SJCRH30 (cell line): Measurements from ENCODE around the gene CHD6. TPM values are rescaled to one million over a fixed set of nuclear protein-coding genes. Genes with fewer than 3 reads are reported as not detected.

ENCODE experiments used
- DNase-seq, 2 experiments: peaks; one replicate each; pipeline ENCODE4 v3.0.0-alpha.2; 2015 to 2020
- H3K27ac ChIP-seq: fragments of 250-450 bp; sonication (Bioruptor Pico); 2 replicates; pipeline ENCODE4 v1.5.1; 2020; ENCODE audit warnings: mild to moderate bottlenecking, moderate library complexity
- H3K27me3 ChIP-seq: fragments of 250-450 bp; sonication (Bioruptor Pico); 2 replicates; pipeline ENCODE4 v1.5.1; 2020; ENCODE audit warnings: mild to moderate bottlenecking, moderate library complexity
- H3K36me3 ChIP-seq: fragments of 250-450 bp; sonication (Bioruptor Pico); 2 replicates; pipeline ENCODE4 v1.5.1; 2020; ENCODE audit warnings: mild to moderate bottlenecking, moderate library complexity
- H3K4me1 ChIP-seq: fragments of 250-450 bp; sonication (Bioruptor Pico); 2 replicates; pipeline ENCODE4 v1.5.1; 2020; ENCODE audit warnings: mild to moderate bottlenecking, moderate library complexity
- H3K4me3 ChIP-seq: fragments of 250-450 bp; sonication (Bioruptor Pico); 2 replicates; pipeline ENCODE4 v1.5.1; 2020; ENCODE audit warnings: mild to moderate bottlenecking, moderate library complexity
- H3K9me3 ChIP-seq: fragments of 250-450 bp; sonication (Bioruptor Pico); replicated peaks from 2 replicates; pipeline ENCODE4 v1.5.1; 2020; ENCODE audit warnings: mild to moderate bottlenecking, moderate library complexity
- total RNA-seq: library from RNA; depleted of rRNA; stranded (reverse); fragments of >200 nt; shearing (Covaris generic); gene quantifications from 2 replicates; pipeline ENCODE4 v1.2.3, GENCODE V29; 2014

CHD6 gene
- total RNA-seq, 1 experiment from 2014 or later = 75.4 TPM

DNA sequence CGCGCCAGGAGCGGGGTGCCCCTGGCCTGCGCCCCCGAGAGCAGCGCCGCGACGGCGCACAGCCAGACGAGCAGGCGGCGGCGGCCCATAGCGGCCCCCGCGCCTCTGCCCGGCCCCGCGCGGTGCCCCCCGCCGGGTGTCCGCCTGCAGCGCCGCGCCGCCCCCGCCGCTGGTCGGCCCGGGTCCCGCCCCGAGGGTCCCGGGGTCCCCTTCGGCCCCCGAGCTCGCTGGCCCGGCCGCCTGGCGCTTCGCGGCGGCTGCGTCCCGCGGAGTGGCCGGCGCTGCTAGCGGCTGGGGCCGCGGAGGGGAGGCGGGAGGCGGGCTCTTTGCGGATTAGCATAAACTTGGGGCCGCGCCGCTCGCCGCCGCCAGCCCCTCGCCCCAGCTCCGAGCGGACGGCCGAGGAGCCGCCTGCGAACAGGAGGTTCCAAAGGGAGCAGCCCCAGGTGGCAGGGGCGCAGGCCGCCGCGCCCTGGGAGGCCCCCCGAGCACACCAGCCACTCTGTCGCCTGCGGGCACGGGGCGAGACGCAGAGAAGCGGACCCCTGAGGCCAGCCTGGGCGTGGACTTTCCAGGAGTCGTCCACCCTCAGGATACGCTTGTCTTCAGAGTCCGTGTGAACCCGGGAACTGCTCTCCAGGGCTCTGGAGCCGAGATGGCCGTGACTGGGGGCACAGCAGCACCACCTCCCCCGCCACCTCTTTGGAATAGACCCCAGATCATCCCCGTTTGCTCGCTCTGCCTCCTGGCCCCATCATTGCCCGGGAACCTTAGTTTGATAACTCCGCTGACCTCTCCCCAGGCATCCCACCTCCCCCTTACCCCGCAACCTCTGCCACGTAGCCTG lies 251.4 kb downstream of the CHD6 start, which contains the start of gene EMILIN3:
Gene EMILIN3 (minus strand): TSS at position 273 of the 847 bp plus-strand sequence. CDS start 184 bp downstream, at position 89.
- no peaks in the 10 kb centered on the region for H3K27me3 ChIP-seq
- H3K36me3 ChIP-seq = no peaks in the 10 kb centered on the region
- no peak within 1 kb of the TSS for H3K27ac ChIP-seq
- H3K4me3 ChIP-seq = peak within 1 kb of the TSS; percentile 55
- H3K9me3 ChIP-seq = peaks cover 6% of the 10 kb centered on the region; the same call in 1 of the 2 replicates
- peak in 1 of 2 experiments; percentile 48 for DNase-seq
- peaks cover 12% of the 10 kb centered on the region for H3K4me1 ChIP-seq

DNA sequence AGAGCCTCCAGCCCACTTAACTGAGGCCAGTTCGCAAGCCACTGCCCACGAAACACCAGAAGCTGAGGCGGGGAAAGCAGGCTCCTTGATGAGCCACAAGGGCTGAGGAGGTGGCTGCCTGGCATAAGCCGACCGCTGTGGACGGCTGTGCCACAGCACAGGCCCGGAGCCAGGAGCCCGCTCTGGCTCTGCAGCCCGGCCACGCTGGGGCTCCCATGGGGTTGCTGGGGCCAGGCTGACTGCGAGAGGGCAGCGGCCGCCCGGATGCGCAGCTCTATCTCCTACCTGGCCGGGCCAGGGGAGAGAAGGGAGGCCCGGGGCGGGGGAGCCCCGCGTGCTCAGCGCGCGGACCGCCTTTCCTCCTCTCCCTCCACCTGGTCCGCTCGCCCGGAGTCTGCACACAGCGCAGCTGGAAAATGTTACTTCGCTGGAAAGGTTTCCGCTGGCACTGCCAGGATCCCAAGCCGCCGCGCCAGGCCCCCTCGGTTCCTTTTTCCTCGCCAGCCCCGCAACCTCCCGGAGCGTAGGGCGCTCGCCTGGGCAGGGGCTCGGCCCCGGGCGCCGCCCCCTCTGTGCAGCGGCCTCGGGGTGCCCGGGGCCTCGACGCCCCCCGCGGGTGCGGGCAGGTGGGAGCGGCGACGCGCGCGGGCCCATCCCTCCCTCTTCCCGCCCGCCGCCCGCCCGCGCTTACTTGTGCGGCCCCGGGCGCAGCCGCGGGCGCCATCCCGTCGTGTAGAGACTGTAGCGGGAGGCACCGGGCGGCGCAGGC lies 252.2 kb downstream of the CHD6 start:
- Histone ChIP-seq H3K4me3 (peak overlapping the region; percentile 27; the same call in 1 of the 2 replicates), H3K27ac (no peak overlapping the region)
- DNase-seq = no peak

DNA sequence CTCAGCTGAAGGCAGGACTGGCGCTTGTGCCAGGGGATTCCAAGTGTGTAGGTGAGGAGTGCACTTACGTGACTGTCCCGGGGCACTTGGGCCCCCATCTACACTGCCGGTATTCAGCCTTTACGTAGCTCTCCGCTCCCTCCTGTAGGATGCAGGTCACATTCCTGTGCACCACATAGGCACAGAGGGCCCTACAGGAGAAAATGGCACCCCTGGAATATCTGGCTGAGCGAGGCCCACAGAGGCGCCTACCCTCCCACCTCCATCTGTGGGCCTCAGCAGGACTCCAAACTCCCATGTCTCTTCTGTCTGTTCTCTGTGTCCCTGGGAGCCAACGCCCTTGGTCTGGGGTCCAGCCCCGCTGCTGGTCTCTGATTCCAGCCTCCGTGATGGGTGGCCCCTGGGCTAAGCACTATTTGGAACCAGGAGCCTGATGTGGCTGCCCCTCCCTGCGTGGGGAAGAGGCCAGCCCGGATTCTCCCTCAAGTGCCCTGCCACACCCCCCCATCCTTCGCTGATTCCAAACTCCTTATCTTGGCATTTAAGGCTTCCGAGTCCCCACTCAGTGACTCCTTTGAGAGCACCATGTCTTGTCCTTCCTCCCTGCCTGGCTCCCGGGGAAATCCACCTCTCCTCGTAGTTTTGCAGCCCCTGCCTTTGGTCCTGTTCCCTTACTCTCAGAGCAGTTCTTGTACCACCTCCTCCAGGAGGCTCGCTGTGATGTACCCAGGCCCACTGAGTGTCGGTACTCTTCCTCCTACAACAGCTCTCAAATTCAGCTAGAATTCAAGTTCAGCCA lies 253.0 kb downstream of the CHD6 start:
- no peaks in the 10 kb centered on the region for H3K27me3 ChIP-seq

More for the DNA sequence above, 252.2 kb downstream of the CHD6 start:
- Histone ChIP-seq H3K9me3 (no peaks in the 10 kb centered on the region), H3K27me3 (no peaks in the 10 kb centered on the region), H3K36me3 (no peaks in the 10 kb centered on the region), H3K4me1 (peaks cover 20% of the 10 kb centered on the region)

DNA sequence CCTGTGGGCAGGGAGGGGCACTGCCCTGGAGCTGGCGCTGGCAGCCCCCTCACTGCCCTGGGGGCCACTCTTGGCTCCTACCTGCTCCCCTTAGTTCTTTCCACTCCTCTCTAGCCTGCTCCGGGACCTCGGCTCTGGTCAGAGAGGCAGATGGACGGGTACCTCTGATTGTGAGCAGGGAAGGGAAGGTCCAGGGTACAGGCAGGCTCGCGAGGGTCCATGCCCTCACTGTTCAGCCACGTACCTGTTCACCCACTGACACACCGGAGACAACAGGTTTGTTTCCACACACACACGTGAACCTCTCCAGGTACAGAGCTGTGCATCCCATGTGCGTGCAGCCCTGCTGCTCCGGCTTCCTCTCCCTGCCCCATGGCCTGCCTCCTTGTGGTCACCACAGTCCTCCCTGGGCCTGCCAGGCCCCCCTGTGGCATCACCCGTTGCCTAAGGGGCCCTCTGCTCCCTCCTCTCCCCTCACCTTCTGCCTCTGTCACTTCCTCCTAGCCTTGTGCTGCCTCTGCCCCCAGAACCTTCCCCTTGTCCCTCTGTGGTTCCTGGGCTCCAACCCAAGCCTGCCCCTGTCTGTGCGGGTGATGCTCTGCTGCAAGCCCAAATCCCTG lies 253.8 kb downstream of the CHD6 start:
- Histone ChIP-seq H3K4me1 (peaks cover 37% of the 10 kb centered on the region), H3K27me3 (no peaks in the 10 kb centered on the region), H3K9me3 (no peaks in the 10 kb centered on the region), H3K27ac (no peak overlapping the region), H3K36me3 (no peaks in the 10 kb centered on the region), H3K4me3 (no peak overlapping the region)
- DNase-seq = no peak

More for the DNA sequence above, 253.0 kb downstream of the CHD6 start:
- no peaks in the 10 kb centered on the region for H3K36me3 ChIP-seq
- no peak for DNase-seq
- no peak overlapping the region for H3K4me3 ChIP-seq
- H3K27ac ChIP-seq = no peak overlapping the region
- H3K4me1 ChIP-seq = peaks cover 28% of the 10 kb centered on the region
- H3K9me3 ChIP-seq = no peaks in the 10 kb centered on the region

DNA sequence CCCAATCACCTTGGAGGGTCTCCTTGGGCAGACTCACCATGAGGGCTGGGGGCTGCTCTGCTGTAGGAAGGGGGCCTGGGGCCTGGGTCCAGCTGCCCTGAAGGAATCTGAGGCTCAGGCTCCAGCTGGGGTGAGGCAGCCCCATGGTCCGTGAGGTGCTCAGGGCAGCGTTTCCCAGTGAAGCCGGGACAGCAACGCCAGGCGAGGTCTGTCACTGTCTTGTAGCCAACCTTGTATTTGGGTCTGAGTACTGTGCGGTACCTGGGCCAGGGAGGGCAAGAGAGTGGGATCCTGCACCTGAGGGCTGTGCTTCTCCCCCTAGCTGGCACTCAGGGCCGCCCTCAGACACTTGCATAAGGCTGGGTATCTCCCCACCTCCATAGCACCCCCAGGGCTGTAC lies 254.6 kb downstream of the CHD6 start:
- H3K4me3 ChIP-seq = no peak overlapping the region
- H3K27ac ChIP-seq = no peak overlapping the region
- H3K9me3 ChIP-seq = no peaks in the 10 kb centered on the region
- peaks cover 41% of the 10 kb centered on the region for H3K4me1 ChIP-seq
- no peaks in the 10 kb centered on the region for H3K36me3 ChIP-seq
- no peak for DNase-seq
- H3K27me3 ChIP-seq = no peaks in the 10 kb centered on the region

DNA sequence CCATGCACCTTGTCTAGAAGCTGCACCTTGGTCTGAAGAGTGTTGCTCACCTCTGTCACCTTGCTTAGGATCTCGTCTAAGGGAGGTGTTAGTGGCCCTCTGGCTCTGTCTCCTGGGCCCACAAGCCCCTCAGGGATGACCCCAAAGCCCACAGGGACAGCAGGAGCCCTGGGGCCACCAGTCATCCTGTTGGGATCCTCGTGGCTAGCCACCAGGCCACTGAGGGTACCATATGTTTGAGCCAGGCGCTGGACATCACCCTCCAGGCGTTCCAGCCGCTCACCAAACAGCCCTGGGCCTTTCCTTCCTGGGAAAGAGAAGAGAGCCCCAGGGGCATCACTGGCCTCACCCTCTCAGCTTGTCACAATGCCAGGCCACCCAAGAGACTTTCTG lies 255.4 kb downstream of the CHD6 start:
- no peaks in the 10 kb centered on the region for H3K36me3 ChIP-seq
- DNase-seq = peak; percentile 49 to 70
- no peaks in the 10 kb centered on the region for H3K27me3 ChIP-seq
- no peaks in the 10 kb centered on the region for H3K9me3 ChIP-seq
- no peak overlapping the region for H3K27ac ChIP-seq
- peaks cover 50% of the 10 kb centered on the region for H3K4me1 ChIP-seq
- H3K4me3 ChIP-seq = no peak overlapping the region

DNA sequence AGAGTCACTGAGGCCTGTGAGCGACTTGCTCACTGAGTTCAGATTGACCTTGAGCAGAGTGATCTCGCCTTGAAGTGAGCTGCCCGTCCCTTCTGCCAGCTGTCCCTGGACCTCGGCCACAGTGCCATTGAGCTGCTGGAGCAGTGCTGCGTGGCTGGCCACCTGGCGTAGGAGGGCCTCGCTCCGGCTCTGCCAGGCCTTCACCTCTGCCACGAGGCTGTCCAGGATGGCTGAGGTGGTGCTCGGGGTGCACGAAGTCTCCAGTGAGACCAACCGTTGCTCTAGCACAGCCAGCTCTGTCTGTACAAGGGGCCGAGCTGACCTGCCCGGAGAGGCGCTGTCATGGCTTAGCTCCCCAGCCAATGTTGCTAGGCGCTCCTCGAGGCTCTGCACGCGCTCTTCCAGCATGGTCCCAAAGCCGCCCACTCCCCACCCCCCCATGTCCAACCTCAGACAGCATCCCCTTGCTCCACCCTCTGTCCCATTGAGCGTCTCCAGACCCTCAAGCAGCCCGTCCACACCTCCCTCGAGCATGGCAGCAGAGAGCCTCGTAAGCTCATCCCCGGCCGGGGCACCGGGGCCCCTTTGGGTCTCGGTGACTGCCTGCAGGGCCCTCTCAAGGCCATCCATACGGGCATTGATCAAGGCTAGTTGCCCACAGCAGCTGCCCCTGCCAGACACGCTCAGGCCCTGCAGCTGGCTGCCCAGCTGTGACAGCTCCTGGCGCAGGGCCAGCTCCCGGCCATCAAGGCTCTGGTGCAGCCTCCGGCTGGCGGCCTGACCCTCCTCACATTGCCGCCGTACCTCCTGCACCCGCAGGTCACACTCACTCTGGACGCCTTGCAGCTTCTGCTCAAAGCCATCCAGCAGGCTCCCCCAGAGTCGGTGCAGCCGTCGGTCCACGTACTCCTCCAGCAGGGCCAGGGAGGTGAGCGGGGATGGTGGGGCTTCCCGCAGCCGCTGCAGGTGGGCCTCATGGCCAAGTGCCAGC lies 256.1 kb downstream of the CHD6 start:
- Histone ChIP-seq H3K27ac (peak overlapping the region; percentile 42), H3K9me3 (no peaks in the 10 kb centered on the region), H3K4me3 (no peak overlapping the region), H3K27me3 (no peaks in the 10 kb centered on the region), H3K36me3 (no peaks in the 10 kb centered on the region), H3K4me1 (peaks cover 50% of the 10 kb centered on the region)
- peak; percentile 96 to 98 for DNase-seq

DNA sequence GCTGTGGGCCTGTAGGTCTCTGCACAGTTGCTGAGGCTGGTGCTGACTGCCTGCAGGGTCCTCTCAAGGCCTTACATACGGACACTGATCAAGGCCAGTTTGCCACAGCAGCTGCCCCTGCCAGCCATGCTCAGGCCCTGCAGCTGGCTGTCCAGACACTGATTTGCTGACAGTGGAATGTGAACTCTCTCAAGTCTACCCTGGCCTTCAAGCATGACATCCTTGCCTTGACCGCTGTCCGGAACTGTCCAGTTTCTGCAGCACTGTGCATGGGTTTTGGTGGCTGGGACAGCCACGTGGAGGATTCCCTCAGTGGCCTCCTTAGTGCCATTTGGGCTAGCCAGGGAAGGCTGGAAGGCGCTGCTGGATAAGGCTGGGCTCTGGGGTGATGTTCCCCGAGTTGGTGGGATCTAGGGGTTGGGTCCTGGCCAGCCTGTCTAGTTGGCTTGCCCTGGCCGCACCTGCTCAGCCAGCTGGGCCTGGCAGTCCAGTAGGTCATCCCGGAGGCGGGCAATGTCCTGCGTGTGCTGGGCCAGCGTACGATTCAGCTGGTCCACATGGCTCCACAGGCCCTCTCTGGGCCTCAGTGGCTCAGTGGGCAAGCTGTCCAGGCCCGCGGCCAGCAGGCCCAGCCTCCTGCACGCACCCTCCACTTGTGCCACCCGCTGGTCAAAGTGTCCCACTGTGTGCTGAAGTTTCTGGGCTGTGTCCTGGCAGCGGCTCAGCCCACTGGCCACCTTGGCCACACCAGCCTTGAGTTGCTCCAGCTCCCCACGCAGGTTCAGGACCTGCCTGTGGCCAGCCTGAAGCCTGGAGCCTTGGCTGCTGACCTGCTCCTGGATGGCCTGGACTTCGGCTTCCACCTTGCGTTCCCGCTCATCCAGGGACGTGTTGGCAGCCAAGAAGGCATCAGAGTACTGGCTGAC lies 257.1 kb downstream of the CHD6 start:
- Histone ChIP-seq H3K27ac (peak overlapping the region; percentile 18), H3K4me1 (peaks cover 50% of the 10 kb centered on the region), H3K36me3 (no peaks in the 10 kb centered on the region), H3K27me3 (no peaks in the 10 kb centered on the region), H3K4me3 (no peak overlapping the region), H3K9me3 (no peaks in the 10 kb centered on the region)
- DNase-seq = peak; percentile 74 to 77

DNA sequence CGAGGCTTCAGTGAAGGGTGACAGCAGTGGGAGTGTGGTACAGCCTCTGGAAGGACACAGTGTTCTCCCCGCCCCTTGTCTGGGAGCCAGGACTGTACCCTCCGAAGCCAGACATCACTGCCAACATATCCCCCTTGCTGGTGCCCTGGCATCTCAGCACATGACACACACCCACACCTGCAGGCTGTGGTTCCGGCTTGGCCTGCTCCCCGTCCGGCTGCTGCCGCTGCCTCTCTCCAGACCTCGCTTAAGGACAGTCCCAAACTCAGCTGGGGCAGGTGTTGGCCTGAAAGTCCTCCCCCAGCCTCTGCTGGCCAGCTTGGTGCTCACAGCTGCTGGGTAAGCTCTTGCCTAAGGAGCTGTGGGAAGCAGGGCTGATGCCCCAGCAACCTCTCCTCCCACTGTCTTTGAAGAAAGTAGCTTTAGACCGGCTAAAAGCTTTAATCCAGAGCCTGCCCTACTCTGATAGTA lies 258.6 kb downstream of the CHD6 start:
- Histone ChIP-seq H3K27me3 (no peaks in the 10 kb centered on the region), H3K36me3 (no peaks in the 10 kb centered on the region), H3K4me1 (peaks cover 50% of the 10 kb centered on the region), H3K27ac (no peak overlapping the region), H3K9me3 (no peaks in the 10 kb centered on the region), H3K4me3 (no peak overlapping the region)
- peak in 1 of 2 experiments; percentile 63 for DNase-seq

DNA sequence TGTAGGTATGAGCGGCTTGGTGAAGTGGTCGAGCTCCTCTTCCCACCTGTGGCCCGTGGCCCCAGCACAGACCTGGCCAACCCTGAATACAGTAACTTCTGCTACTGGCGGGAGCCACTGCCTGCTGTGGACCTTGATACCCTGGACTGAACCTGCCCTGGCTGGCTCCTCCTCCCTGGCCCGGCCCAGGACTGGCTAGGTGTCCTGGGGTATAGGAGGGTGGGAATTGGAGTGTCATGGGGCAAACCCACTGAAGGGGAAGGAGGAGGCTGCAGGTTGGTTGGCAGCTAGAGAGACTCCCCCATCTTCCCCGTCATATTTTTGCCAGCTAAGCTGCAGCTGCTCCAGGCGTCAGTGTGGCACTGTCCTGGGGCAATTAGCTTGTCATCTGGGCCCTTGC lies 259.5 kb downstream of the CHD6 start:
- DNase-seq = peak; percentile 59 to 77

DNA sequence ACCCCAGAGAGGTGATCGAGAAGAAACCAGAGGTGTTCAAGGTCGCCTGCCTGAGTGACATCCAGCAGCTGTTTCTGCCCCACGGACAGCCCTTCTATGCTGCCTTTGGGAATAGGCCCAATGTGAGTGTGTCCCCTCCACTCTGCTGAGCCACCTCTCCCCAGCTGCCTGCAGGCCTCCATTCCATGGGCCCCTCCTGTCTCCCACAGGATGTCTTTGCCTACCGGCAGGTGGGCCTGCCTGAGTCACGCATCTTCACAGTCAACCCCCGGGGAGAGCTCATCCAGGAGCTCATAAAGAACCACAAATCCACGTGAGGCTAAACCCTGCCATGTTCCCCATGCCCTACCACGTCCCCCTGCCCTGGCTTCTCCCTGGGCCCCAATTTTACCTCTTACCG lies 259.9 kb downstream of the CHD6 start:
- Histone ChIP-seq H3K36me3 (no peaks in the 10 kb centered on the region), H3K27ac (no peak overlapping the region; the same call in 1 of the 2 replicates), H3K27me3 (no peaks in the 10 kb centered on the region), H3K4me1 (peaks cover 50% of the 10 kb centered on the region), H3K4me3 (no peak overlapping the region), H3K9me3 (no peaks in the 10 kb centered on the region)
- DNase-seq = peak; percentile 82 to 88

More for the DNA sequence above, 259.5 kb downstream of the CHD6 start:
- Histone ChIP-seq H3K9me3 (no peaks in the 10 kb centered on the region), H3K27ac (no peak overlapping the region; the same call in 1 of the 2 replicates), H3K4me1 (peaks cover 50% of the 10 kb centered on the region), H3K36me3 (no peaks in the 10 kb centered on the region), H3K27me3 (no peaks in the 10 kb centered on the region), H3K4me3 (no peak overlapping the region)

DNA sequence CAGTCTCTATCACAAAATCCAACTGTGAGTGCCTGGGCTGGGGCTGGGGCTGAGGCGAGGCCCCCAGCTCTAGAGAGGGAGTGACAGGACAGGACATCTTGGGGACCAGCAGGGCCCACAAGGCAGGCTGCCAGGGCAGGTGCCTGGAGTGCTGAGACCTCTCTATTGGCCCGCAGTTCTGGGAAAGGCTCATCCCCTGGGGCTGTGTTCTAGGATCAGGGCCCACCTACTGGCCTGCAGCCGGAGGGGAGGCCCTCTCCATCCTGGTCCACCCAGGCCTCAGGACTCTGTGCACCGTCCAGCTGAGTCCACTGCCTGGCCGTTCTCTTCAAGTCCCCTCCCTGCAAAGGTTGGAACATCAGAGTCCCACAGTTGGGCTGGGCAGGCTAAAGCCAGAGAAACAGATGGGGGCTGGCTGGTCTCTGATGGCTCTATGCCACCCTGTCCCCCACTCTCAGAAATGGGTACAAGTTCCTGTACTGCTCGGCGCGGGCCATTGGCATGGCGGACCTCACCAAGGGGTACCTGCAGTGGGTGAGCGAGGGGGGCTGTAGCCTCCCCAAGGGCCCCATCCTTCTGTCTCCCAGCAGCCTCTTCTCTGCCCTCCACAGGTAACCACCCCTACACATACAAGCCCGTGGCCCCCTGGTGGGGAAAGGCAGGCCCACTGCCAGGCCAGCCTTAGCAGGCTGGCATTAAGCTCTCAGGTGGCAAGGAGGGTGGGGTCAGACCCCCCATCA lies 260.6 kb downstream of the CHD6 start:
- Histone ChIP-seq H3K27me3 (no peaks in the 10 kb centered on the region), H3K4me3 (no peak overlapping the region), H3K36me3 (no peaks in the 10 kb centered on the region), H3K27ac (no peak overlapping the region), H3K4me1 (peaks cover 46% of the 10 kb centered on the region), H3K9me3 (no peaks in the 10 kb centered on the region)
- no peak for DNase-seq
